ENCODE data around the gene HTR4.

Gene HTR4

DNA sequence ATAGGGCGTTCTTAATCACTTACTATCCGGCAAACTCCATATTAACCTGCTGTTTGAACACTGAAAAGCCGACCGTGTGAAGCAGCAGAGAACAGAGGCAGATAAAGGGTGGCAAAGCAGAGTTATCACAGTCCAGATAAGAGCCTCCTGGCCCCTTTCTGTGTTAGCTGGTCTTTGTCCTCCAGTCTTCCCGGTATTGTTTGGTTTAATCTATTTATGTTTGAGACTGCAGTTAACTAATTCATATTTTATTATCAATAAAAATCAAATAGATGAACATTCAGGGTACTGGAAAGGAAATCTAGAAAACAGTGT is 6.0 kb upstream of the HTR4 start:
- DNase-seq: no peak

DNA sequence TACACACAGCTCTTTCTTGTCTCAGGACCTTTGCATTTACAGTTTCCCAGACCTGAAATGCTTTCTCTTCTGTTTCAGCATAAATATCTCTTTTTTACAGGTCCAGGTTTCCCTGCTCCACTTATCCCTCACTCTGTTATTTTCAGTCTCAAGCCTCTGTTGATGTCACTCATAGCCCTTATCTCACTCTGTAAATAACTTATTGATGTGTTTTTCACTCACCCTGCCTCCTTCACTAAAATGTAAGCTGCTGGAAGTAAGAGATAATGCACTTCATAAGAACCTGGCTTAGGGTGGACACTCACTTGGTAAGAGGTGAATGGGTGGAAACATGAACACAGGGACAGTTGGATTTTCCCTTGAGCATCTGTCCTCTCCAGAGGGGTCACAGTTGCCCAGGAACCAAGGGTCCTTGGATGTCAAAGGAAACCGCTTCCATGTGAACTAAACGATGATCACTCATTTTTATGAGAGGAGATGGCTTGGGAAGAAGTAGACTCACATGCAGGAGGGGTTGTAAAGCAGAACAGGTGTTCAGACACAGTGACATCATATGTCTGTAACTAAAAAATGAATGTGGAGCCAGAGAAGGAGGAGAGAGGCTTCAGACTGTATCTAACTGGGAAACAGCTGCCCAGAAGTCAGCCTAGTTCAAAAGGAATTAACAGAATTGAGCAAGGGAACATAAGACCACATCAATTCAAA is 5.5 kb upstream of the HTR4 start:
- DNase-seq: no peak

GRCh38 chr5:148653291-148653835 is 964 bp downstream of the HTR4 start:
- DNase-seq: no peak

DNA sequence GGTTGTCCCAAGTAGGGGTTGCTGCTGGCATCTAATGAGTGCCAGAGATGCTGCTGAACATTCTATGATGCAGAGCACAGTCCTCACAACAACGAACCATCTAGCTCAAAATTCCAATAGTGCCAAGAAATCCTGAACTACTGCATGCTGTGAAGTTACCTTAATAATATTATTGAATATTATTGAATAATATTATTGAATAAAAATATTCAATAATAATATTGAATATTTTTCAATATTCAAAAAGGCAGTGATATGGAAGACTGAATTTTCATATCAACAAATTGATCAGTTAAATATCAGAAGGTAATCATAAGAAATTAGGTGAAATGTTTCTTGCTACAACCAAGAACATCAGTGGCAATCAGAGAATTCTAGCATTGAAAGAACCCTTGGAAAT is 2.8 kb downstream of the HTR4 start:
- no peak for DNase-seq

DNA sequence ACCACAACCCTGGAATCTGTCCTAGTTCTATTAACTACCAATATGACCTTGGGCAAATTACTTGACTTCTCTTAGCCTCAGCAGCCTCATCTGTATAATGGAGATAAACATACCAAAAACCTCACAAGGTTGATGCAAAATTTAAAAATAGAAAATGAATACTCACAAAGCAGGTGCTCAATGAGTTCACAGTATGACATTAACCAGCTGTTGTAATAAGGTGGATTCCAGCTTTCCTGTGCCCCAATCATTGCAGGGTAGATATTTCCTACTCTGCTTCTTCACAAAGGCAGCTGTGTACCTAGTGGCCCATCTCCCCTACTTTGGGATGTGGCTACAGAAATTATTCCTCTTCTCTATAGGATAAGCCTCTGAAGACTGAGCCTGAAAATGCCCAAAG is 8.8 kb downstream of the HTR4 start:
- no peak for DNase-seq

- no peak for DNase-seq
These were observed 12.6 kb downstream of the HTR4 start for GRCh38 chr5:148641735-148642134.

GRCh38 chr5:148640471-148640870 is 13.9 kb downstream of the HTR4 start:
- DNase-seq: no peak

- no peak for DNase-seq
These were observed 15.2 kb downstream of the HTR4 start for GRCh38 chr5:148639081-148639480.

GRCh38 chr5:148636353-148636752 is 18.0 kb downstream of the HTR4 start:
- DNase-seq: no peak

- no peak for DNase-seq
These were observed 18.8 kb downstream of the HTR4 start for GRCh38 chr5:148635321-148636083.

DNA sequence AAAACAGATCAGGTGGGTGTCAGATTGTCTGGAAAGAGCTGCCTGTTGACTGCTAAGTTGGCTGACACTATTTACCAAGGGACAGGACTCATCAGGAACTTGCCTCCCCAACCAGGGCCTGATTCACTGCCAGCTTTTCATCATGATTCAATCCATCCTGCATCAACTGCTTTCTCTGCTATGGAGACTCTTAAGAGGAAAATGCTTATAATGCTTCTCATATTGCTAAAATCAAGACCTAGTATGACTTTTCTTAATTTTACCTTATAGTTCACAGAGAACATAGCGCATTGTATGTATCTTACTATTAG is 21.3 kb downstream of the HTR4 start:
- no peak for DNase-seq

DNA sequence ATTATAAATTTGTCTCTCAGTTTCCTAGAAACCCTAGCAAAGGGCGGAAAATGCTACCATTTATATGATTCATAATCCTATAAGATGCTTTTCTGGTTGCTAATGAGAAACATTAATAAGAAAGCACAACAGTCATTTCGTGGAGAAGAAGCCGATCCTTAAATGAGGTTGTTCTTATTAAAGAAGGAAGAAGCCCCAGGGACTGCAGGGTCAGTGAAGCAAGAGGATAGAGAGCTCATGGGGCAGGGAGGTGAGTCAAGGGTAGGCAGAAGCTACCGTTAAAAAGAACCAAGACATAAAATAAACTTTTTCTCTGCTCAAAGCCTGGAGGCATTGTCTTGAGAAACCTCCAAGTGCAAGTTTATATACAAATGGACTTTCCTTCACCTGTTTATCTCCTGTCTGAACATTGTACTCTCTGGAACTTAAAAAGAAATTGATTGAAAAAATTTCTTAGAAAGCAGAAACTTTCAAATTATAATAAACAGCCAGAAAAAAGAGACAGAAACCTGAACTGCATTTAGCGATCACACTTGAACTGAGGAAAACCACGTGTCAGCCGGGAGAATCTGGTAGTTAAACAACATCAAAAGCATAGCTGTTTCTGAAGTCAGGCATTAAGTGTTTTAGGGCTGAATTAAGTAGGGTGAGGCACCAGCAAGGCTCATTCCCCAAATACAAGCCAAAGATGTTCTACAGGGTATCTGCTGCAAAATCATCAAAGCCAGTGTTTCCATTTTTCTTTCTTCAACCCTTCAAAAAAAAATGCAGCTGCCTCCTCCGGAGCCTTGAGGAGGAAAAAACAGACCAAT is 21.9 kb downstream of the HTR4 start:
- no peak for DNase-seq

GRCh38 chr5:148626986-148627385 is 27.3 kb downstream of the HTR4 start:
- no peak for DNase-seq

GRCh38 chr5:148626081-148626613 is 28.2 kb downstream of the HTR4 start:
- DNase-seq: no peak

DNA sequence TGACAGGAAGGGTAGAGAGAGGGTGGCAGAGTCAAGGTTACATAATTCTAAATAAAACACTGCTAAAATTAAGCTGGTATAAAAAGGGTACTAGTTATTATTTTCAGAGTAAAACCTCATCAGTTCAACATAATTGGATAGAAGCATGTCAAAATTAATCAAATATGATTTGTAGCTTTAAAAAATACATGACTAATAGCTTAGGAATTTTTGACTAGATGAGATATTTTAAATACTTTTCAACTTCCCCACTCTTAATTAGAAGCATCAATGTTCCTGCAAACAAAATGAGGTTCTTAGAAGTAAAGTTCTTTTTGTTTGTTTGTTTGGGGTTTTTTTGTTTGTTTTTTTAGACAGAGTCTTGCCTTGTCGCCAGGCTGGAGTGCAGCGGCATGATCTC is 29.1 kb downstream of the HTR4 start:
- DNase-seq: no peak

DNA sequence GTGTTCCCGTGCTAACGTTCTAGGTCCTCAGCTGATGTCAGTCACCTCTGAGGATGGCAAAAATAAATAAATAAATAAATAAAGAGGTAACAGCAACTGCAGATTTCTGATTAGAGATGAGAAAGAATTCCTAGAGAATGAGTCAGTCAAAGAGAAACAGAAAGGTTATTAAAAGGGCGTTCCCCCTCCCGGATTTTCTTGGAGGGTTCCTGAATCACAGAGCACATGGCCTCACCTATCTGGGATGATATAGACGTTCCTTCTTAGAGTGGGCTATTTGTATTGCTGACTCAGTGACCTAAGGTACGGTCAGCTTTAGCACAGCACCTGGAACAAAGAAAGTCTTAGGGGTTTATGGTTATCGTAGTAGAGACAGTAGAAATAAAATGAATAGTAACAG is 30.6 kb downstream of the HTR4 start:
- DNase-seq: no peak

DNA sequence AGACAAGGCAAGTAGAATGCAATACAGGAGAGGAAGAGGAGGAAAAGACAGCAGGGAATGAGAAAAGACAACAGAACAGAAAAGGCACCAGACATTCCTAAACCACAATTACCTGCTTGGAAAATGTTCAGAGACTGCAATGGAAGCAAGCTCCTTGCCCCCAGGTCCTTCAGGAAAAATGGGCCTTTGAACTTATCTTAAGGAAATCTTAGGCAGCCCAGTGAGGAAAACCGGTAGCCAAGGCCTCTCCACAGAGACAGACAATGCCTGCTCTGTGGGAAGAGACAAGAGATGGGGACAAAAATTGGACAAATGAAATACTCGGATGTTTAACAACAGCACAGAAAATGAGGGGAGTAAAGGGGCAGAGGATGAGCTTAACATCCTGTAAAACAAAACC is 31.2 kb downstream of the HTR4 start:
- no peak for DNase-seq

DNA sequence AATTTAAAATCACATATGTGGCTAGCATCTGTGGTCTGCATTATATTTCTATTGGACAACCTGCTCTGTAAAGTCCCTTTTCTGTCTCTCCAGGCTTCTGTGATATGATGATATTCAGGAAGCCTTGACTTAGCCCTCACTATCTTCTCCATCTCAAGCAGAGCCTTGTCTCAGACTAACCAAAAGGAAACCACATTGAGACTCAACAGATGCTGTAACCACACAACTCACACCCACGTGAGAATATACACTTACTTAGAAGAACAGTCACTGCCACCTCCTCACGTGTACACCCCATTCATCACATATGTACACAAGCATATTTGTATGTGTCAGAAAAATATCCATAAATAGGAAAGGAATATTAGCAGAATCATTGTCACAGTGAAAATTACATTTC is 33.6 kb downstream of the HTR4 start:
- no peak for DNase-seq

DNA sequence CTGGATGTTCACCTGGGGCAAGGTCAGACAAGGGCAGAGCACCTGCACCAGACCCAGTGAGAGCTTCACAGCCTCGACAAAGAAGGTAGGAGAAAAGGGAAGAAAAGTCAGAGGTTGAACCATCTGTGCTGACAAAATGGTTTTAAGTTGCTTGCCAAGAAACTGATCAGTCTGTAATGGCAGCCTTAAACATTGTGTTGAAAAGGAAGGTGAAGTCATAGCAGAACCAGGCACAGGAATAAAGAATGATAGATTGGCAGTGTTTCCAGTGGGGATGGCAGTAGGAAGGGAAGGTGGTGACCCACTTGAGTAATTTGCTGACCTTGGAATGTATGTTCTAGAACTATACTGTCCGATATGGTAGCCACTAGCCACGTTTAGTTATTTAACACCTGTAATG is 34.2 kb downstream of the HTR4 start:
- no peak for DNase-seq

GRCh38 chr5:148619484-148619883 is 34.8 kb downstream of the HTR4 start:
- no peak for DNase-seq

DNA sequence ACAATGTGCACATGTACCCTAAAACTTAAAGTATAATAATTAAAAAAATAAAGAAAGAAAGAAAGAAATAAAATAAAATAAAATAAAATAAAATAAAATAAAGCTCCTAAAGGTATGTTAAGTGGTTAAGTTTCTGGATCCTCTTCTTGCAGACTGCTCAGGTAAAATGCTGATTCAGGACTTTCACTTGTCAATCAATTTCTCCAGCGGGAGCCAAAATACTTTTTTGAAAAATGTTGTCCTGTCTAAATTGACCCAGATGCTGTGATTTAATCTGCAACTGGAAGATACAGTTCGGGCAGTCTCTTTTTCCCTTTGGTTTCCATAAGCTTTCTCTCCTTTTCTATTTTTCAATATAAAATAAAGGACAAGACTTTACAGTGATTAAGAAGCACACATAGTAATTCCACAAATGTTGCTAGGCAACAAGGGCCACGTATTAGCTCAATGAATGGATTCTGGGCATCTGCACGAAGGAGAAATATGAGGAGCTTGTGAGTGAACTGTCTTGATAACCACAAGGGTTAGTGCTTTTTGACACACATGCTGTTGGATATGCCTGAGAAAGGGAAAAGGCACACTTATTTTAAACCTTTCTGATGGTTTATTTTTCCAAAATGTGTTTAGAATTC is 38.6 kb downstream of the HTR4 start:
- no peak for DNase-seq

DNA sequence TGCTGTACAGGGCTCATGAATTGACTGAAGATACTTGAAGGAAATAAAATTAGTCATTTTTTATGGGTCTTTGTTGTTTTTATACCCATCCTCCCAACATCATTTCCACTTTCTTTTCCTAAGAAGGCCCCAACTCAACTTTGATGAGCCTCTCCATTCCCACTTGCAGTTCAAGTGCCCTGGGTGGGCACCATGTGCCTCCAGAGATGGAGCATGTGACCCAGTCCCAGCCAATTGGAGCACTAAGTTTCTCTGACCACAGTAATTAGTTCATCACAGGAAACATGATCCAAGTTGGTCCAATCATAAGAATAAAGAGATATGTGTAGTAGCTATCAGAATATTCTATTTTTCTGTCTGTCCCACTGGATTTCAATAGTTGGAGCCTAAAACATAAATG is 46.9 kb downstream of the HTR4 start:
- DNase-seq: no peak

DNA sequence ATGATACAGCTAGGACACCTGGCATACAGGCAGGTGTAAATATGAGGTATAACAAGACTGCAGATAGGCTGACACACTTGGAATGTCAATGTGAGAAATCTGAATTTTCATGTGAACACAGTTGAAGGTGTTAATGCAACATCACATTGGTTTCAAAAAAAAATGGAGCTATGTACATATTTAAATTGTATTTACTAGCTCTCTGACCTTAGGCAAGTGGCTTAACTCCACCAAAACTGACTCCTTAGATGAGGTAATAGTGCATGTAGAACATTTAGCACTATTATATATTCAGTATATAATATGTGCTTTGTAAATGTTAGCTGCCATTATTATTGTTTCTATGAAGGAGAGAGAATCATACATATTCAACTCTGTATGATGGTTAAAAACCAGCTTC is 48.0 kb downstream of the HTR4 start:
- no peak for DNase-seq
